ENCODE results near the gene TMEM132D.

DNA sequence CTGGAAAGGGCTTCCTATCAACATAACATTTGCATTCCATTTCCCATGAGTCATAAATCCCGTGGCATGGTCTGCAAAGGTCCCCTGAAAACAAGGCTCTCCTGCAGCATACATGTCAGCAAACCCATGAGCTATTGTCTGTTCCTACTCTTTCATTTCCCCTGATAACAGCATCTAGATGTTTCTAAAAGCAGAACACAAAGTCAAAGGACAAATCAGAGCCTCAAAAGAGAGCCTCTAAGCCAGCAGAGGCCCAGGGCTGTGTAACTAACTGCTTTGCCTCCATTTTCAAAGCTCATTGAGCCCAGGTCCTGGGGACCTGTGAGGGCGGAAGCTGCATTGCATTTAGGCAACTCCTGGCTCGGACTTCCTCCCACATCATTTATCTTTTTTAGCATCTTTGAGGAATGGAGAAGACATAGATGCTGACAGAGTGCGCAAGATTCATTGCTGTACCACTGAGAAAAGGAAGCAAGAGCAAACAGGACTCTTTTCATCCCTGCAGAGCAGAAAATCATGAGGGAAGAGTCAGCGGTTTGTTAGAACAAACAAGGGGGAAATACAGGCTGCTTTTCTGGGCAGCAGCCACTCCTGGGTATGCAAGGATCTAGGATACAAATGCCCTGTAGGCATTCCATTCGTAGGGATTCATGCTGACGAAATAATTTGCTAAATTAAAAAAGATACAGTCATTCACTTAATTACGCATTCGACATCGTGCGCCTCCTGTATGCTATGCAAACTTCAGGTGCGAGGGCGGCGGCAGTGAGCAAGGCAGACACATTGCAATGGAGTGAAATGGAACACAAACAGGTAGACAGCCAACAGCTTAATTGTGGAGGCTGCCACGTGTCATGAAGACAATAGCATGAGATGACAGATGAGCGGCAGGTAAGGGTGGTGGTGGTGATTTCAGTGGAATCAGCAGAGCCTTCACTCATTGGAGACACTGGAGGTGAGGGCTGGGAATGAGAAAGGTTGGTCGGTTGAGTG is 131.0 kb downstream of the TMEM132D start:
- TF ChIP-seq, protein P1, sequence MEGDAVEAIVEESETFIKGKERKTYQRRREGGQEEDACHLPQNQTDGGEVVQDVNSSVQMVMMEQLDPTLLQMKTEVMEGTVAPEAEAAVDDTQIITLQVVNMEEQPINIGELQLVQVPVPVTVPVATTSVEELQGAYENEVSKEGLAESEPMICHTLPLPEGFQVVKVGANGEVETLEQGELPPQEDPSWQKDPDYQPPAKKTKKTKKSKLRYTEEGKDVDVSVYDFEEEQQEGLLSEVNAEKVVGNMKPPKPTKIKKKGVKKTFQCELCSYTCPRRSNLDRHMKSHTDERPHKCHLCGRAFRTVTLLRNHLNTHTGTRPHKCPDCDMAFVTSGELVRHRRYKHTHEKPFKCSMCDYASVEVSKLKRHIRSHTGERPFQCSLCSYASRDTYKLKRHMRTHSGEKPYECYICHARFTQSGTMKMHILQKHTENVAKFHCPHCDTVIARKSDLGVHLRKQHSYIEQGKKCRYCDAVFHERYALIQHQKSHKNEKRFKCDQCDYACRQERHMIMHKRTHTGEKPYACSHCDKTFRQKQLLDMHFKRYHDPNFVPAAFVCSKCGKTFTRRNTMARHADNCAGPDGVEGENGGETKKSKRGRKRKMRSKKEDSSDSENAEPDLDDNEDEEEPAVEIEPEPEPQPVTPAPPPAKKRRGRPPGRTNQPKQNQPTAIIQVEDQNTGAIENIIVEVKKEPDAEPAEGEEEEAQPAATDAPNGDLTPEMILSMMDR (IDR thresholded peaks at IDR 0.05) = no peak
- no peak for TF ChIP-seq POLR2A (IDR thresholded peaks at IDR 0.05; ENCODE audit: low read depth)
